Activated gamma-delta T cell (primary cell): Measurements from ENCODE around the gene HCFC1.

Experiments
- DNase-seq: peaks from one replicate; lab custom pipeline; 2025; lab: John Stamatoyannopoulos, UW

HCFC1 gene

DNA sequence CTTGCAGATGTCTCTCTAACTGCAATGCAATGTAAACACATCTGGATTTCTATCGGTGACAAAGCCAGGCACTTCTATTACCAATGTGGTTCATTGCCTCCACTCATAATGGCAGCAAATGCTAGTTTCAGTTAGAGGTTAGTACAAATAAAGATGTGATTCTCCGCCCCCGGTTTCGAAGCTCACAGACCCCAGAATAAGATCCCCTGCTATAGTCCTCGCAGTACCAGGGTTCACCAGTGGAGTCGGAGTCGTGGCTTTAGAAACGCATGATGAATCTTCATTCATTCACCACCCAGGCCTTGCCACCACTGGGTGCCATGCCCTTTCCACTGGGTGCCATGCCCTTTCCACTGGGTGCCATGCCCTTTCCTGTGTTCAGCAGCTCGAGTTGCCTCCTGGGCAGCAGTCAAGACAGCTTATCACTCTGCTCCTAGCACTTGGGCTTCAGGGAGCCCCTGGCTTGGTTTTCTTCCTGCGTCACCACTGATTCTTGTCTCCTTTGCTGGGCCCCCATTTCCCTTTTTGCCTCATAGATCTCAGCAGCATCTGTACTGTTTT, 33.3 kb downstream of the HCFC1 start:
- no peak for DNase-seq

DNA sequence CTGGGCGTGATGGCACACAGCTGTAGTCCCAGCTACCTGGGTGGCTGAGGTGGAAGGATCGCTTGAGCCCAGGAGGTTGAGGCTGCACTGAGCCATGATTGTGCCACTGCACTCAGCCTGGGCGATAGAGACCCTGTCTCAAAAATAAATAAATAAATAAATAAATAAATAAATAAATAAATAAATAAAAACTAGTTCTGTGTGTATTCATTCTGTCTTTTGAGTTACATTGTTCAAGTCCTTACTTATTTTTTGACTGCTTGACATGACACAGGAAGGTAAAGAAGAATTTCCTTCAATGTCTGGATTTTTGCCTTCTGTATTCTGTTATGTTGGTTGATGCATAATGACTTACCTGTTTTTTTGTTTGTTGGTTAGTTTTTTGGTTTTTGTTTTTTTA, 34.6 kb downstream of the HCFC1 start:
- no peak for DNase-seq

DNA sequence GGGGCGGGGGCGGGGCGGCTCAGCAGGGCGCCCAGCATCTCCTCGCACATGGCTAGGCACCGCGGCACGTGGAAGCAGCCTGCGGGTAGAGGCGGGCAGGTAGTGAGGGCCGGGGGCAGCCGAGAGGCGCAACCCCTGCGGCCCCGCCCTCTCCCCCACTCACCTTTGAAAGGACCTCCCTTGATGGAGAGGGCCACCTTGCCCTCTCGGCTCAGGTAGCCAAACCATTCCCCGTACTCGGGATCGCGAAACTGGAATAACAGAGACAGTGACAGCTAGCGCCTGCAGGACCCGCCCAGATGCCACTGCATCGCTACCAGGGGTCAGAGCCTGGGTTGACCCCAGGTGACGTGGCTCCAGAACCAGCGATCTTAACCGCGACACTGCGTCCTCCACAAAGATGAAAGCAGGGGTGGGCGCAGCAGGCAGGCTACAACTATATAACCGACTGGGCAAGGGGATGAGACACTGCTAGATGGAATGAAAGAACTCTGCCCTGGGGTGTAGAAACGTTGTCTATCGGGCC, 36.2 kb downstream of the HCFC1 start:
- no peak for DNase-seq

DNA sequence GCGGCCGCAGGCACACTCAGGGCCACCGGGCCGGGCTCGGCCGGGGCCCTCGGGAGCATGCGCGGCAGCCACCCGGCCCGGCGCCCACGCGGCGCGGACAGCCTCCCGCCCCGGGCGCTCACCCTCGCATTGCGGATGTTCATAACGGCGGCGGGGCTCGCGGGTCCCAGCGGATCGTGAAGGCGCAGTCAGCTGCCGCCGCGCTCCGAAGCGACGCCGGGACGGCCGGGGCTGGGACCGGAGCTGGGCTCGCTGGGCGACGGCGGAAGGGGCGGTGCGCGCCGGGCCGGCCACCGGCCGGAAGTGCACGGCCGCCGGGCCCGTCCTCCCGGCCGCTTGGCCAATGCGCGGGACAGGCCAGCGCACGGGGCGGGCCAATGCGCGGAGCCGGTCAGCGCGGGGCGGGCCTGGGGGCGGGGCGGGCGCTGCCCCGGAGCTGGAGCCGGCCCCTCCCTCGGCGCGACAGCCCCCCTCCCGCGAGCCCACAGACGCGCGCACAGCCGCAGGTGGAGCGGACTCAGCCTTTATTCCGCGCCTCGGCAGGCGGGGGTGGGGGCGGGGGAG, 36.8 kb downstream of the HCFC1 start, which contains the start of gene NAA10:
Gene NAA10 (minus strand): TSS at position 276 of the 564 bp plus-strand sequence. CDS start 133 bp downstream, at position 143.
- peak; percentile 56 for DNase-seq

DNA sequence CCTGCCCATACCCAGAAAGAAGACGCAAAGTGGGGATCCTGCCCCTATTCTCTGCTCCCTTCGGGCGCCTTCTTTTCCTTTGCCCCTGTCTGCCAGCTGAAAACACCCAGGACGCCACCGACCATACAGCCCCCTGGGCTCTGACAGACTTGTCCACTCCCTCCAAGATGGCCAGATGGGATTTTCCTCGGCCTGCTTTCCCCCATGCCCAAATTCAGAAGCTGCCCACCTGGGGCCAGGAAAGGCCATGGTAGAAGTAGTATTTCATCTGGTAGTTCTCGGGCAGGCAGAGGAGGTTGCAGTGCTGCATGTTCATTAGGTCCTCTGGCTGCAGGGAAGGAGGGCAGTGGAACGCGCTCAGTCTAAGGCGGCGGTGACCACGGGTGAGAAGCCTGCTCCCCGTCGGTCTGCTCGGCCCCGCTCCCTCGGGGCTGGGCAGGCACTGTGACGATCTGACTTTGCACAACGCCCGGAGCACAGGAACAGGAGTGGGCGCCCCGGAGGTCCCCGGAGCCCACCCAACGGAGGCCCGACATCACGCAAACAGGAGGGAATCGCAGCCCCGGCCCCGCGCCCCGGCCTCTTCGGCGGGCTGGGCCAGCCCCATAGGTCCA, 37.4 kb downstream of the HCFC1 start:
- DNase-seq = no peak

DNA sequence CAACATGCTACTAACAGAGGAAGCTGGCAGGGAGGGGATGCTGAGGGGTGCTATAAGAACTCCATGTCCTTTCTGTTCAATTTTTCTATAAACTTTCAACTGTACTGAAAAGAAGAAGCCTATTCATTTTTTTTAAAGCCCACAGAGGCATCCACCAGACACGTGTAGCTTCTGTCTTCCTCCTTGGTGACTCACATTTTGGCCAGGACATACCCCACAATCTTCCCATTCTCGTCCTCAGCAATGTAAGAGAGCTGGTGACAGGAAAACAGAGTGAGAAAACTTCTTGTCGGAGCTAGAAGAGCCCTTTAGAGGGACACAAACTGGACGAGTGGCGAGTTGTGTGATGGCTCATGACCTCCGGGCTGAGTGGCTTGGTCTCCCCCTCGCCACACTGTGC, 37.9 kb downstream of the HCFC1 start:
- DNase-seq = no peak

DNA sequence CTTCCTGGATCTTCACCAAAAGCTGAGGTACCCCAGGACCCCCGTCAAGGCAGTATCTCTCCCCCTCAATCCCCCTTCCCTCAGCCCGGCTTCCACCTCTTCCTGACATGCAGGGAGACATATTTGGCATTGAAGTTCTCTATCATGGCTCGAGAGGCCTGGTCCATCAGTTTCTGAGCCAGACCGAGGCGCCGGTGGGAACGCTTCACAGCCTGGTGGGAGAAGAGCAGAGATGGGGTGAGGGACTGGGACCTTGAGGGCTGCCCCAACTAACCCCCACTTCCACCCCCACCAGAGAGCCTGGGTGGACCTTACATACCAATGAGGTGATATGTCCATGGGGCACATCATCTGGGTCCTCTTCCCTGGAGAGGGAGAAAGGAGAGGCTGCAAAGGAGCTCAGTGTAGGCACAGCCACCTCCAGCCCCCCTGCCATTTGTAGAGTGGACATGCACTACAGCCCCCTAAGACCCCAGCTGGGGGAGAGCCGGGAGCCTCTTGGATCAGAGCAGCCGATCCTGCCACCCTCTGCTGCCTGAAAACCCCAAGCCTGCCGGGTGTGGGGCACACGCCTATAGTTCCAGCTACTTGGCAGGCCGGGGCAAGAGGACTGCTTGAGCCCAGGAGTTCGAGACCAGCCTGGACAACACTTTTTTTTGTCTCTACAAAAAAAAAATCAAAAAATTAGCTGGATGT, 39.2 kb downstream of the HCFC1 start:
- no peak for DNase-seq

DNA sequence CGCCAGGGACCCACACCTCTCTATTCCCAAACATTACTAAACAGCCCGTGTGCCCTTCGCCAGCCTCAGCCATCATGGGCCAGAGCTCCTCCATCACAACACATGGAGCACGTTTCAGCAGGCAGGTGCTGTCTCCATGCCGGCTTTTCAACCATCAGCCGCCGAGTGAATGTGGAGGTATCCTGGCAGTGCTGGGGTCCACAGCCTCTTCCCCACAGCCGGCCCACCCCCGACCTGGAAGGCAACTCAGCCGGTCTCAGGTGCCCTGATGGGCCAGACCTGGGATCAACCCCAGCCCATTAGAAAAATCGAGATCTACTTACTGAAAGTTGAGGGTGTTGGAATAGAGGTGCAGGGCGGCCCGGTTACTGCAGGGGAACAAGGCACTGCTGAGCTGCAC, 39.9 kb downstream of the HCFC1 start:
- DNase-seq = no peak

DNA sequence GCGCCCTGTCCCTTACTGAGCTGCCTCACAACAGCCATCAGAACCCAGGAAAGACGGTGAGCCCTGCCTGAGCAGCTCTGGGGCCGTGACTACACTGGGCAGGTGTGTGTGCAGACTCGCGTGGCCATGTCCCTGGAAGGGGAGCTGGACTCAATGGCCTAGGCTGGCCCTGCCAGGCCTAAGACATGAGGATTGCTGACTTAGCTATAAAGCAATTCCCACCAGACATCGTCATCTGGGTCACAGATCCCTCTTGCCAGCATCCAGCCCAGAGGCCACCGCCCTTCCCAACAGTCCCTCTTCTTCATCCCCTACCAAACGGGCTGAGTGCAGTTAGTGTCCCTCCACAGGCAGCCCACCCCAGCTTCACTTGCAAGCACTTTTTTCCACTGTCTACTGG, 40.5 kb downstream of the HCFC1 start:
- DNase-seq = no peak

DNA sequence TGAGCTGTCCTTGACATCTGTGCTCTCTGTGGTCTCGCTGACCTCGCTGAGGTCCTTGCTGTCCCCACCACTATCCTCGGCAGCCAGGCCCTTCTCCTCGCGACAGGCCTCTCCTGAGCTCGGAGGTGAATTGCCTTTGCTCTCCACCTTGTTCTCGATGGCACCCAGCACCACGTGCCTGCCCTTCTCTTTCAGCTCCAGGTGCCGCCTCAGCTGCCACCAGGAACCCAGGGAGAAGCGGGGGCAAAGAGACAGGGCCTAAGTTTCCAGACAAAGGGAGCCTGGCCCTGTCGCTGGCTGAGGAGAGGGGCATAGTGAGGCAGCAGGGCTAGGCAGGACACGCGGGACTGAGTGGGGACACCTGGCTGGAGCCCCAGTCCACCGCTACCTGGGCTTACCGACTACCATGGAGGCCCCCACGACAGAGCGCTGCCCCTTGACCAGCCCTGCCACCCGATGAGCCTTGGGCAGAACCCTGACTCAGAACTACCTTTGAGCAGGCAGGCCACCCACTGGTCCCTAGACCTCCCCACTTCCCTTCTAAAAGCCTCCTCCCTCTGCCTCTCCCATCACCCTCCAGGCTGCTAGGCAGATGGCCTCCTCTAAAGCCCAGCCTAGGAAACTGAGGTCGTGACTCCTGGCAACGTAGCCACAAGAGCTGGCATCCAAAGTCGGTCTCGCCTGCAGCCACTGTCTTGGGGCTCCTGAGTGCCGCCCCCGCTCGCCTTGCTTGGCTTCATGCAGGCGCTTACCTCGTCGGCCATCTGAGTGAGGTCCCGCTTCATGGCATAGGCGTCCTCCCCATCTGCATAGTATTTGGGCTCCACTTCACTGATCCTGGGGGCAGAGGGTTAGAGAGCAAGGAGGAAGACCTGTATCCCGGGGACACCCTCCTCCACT, 41.4 kb downstream of the HCFC1 start:
- DNase-seq = no peak

DNA sequence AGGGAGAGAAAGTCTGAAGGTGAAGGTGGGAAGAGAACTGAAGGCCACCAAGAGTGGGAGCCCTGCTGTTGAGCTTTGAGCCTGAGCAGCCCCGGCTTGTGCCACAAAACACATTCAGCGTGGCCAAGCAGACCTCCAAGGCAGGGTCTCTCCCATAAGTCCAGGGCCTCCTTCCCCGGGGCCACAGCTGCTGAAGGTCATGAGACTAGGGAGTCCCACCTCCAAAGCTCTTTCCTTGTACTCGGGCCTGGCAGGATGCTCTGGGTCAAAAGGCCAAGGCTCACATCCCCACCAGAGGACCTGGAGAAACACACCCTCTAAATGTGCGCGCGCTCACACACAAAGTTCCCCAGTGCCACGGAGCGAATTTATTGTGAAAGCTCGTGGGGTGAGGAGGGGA, 42.0 kb downstream of the HCFC1 start:
- DNase-seq = no peak

DNA sequence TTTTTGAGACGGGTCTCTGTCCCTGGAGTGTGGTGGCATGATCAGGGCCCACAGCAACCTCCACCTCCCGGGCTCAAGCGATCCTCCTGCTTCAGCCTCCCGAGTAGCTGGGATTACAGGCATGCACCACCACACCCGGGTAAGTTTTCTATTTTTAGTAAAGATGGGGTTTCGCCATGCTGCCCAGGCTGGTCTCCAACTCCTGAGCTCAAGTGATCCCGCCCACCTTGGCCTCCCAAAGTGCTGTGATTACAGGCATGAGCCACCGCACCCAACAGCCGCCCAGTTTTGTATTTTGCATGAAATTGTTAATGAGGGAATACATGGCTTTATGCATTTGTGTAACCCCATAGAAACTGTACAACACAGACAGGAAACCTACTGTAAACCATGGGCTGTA, 42.8 kb downstream of the HCFC1 start:
- no peak for DNase-seq

DNA sequence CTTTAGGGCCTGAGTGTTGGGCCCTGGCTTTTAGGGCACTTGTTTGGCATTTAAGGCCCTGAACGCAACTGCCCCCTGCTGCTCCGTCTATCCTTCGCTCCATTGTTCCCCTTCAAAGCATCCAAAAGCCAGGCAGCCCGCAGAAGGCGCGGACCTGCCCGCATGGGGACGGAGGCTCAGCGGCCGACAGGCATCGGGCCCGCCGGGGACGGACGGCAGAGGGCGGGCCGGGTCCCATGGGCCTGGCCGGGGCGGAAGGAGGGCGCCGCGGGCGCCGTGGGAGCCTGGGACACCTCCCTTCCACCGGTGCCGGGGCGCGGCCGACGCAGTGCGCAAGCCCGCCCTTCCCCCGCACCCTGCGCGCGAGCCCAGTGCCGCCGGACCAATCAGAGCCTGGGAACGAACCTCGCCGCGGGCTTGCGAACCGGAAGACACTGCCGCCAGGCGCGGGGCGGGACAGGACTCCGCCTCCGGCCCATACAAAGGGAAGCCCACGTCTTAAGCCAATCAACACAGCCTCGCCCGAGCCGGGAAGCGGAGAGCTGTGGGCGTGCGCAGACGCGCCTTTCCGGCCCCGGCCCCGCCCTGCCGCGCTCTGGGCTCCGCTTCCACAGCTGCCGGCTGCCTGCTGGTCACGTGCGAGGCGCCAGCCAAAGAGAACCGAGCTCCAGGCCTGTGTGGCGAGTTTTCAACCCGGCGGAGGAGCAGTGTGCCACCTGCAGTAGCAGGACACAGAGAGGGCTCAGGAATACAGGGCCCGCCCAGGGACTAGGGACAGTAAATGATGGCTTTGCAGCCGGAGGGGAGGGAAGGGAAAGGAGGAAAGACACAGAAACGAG, 43.5 kb downstream of the HCFC1 start:
- peak; percentile 95 for DNase-seq

DNA sequence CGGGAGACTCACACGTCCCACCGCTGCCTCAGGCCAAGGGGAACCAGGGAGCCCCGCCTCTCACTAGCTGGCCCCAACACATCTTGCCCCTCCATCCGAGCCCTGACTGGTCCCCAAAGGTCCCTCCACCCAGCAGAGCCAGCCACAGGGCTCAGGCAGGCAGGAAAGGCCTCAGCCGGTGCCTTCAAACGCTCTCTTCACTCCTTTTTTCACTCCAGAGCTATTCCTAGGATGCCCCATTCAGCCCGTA, 44.0 kb downstream of the HCFC1 start:
- DNase-seq = no peak

DNA sequence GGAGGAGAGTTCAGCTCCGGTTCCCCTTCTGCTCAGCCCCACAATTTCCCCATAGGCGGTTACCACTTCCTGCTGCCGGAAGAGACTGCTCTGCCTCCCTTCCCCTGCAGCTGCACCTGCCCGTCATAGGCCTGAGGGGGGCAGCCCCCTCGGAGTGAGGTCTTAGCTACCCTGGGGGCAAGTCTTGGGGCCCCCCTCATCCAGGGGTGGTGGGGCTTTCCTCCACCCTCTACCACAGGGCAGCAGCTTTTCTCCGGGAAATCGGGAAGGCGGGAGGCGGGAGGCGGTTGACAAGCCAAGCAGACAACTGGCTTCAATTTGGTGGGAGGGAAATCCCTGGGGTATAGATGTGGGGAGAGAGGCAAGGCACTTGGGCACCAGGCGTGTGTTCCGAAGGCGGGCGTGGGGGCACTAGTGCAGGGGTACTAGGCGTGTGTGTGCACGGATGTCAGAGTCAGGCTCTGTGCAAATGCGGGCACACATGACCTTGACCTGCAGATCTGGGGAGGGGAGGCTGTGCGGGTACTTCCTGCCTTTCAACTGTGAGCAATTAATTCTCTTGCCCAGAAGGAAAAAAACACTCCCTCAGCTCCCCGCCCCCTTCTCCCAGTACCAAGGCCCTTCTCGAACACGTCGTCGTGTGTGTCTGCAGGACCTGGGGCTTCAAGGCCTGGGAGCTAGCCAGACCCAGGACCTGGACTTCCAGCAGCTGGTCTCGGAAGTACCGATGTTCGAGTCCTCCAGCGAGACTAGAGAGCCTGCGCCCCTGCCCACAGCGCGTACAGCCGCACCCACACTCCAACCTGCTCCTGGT, 44.6 kb downstream of the HCFC1 start:
- peak; percentile 51 for DNase-seq

DNA sequence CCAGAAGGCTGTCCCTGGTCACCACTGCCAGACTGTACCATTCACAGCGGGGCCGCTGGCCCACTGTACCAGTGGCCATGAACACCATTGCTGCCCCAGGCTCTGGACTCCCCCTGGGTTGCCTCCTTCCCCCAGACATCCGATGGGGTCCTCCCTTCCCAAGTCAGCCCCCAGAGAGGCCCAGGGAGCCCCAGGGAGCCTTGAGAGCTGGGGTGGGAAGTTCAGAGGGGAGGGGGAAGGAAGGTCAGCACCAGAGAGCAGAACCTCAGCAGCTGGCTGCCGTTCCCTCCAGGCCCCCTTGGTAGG, 45.1 kb downstream of the HCFC1 start:
- DNase-seq = no peak

DNA sequence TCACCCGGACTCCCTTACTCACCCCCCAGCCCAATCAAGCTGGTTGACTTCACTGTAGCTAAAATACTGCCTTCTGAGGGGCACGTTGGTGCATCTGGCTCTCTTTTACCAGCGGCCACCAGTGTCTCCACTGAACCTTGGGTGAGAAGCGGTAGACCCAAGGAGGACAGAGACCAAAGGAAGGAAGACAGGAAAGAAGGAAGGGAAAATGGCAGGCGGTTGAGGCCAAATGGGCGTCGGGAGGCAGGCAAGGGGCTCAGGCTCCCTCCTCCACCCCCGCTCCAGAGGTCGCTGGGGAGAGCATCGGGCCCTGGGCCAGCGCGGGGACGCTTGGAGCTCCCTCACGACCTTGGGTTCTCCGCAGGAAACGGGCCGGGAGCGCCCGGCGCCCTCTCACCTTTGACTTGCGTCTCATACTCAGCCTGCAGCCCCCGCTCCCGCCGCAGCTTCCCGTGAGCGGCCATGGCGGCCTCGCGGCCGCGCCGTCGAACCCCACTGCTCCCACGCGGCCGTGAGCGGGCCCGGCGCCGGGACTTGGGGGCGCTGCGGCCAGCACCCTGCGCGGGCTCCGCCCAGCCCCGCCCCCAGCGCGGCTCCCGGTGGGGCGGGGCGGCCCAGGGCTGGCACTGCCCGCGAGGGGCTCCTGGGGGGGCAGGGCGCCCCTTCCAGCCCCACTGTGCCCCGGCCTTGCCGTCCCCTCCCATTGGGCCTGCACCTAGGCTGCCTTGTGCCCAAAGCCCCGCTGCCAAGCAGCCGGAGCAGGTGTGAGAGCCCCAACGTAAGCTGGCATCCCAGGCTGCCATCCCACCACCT, 45.7 kb downstream of the HCFC1 start, which contains the start of gene ARHGAP4:
Gene ARHGAP4 (minus strand): TSS at position 526 of the 813 bp plus-strand sequence. CDS start 62 bp downstream, at position 464.
- DNase-seq = peak; percentile 49

DNA sequence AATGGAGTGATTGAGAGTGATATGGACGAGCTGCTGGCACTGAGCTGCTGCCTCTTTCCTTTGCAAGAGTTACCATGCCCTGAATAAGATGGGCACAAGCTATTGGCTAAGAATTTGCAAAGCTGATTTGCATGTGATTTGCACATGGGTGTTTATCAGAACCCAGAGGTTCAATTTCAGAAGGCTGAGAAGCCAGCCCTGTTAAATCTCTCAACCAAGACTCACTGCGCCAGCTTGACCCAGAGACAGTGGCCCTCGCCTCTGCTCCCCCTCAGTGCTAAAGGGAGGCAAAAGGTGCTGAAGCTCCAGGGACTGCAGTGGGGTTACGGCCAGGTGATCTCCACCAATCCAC, 46.3 kb downstream of the HCFC1 start:
- DNase-seq = no peak

DNA sequence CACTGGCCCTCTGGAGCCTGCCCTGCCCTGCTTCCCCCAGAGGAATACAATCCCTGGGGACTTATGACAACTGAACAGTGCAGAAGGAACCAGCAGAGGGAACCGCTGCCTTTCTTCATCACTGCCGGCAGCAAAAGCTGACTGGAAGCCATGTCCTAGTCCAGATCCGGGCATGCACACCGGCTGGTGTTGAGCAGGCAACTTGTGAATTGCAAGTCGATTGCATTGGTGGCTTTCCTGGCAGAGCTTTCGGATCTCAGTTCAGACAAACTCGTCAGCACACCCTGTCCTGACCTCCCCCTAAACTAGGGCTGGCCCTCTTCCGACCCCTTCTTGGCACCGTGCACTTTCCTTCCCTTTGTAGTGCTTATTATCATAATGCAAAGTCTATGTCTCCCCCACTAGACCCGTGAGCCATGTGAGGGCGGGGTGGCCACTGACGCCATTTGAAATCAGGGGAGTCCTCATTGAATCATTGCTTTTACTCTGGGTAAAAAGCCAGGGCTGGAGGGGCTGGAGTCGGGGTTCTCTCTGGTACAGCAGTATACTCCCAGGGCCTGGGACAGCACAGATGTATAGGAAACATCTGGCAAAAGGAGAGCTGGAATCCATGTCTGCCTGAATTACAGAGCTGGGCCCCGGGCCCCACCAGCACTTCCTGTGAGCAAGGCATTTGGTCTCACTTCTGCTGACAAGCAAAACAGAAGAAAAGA, 47.3 kb downstream of the HCFC1 start:
- no peak for DNase-seq
